Stimulated activated naive B cell treated with anti-CD40 and anti-IgM and Interleukin-4, amounts not matched to agents 10 μg/mL and 1 μg/mL and 100 μg/mL, for 72 hours (primary cell): ENCODE results near the gene GTPBP3.

Experiments
- ATAC-seq, 2 donors: fragments of 150-1000 bp; cut with Tn5 transposase; replicated peaks; 2 replicates each; pipeline ENCODE4 v1.10.0; 2021; ENCODE audit warnings: moderate library complexity in 1 of 2
- DNase-seq: peaks from one replicate; pipeline ENCODE4 v3.0.0; 2021
- H3K27ac Mint-ChIP-seq: one replicate; pipeline ENCODE4 v1.8.0; 2022; ENCODE audit warnings: mild to moderate bottlenecking, mixed read lengths
- H3K27me3 Mint-ChIP-seq, 2 donors: one replicate each; pipeline ENCODE4 v1.8.0; 2022; ENCODE audit warnings: mixed read lengths in 2 of 2
- H3K36me3 Mint-ChIP-seq, 2 donors: one replicate each; pipeline ENCODE4 v1.8.0; 2022; ENCODE audit warnings: mixed read lengths in 2 of 2, mild to moderate bottlenecking in 1 of 2
- H3K4me1 Mint-ChIP-seq, 2 donors: one replicate each; pipeline ENCODE4 v1.8.0; 2022; ENCODE audit warnings: mixed read lengths in 2 of 2, mild to moderate bottlenecking in 1 of 2
- H3K4me3 Mint-ChIP-seq, 2 donors: one replicate each; pipeline ENCODE4 v1.8.0; 2022; ENCODE audit warnings: mild to moderate bottlenecking in 2 of 2, mixed read lengths in 2 of 2, moderate library complexity in 1 of 2
- H3K9me3 Mint-ChIP-seq, 2 donors: one replicate each; pipeline ENCODE4 v1.8.0; 2022; ENCODE audit warnings: mixed read lengths in 2 of 2, mild to moderate bottlenecking in 1 of 2

GTPBP3 gene

GRCh38 chr19:17338433-17339078, 1.2 kb downstream of the GTPBP3 start:
- Mint-ChIP-seq H3K27ac (no peak overlapping the region), H3K9me3 (no peaks in the 10 kb centered on the region), H3K27me3 (no peaks in the 10 kb centered on the region), H3K4me3 (peak overlapping the region; percentile 89 to 94), H3K4me1 (peaks cover 22 to 57% of the 10 kb centered on the region in 2 donors), H3K36me3 (peaks cover 19 to 36% of the 10 kb centered on the region in 2 donors)
- no peak for ATAC-seq
- DNase-seq = no peak

DNA sequence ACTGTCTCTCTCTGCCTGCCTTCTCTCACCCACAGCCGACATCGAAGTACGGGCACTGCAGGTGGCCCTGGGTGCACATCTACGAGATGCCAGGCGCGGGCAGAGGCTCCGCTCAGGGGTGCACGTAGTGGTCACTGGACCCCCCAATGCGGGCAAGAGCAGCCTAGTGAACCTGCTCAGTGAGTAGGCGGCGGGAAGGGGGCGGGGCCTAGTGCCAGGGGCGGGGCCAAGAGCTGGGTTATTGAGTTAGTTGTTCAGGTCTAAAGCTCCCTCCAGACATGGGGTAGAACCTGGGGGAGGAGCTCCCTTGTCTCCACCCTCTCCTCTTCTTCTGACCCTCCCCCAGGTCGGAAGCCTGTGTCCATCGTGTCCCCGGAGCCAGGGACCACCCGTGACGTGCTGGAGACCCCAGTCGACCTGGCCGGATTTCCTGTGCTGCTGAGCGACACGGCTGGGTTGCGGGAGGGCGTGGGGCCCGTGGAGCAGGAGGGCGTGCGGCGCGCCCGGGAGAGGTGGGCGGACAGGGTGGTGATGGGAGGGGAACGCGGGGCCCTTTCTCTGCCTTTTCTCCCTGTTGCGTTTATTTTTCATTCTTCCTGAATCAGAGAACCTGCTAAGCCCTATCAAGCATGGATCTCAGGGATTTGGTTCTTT, 1.9 kb downstream of the GTPBP3 start:
- H3K27me3 Mint-ChIP-seq = no peaks in the 10 kb centered on the region
- DNase-seq = no peak
- no peak overlapping the region for H3K27ac Mint-ChIP-seq
- peaks cover 18 to 36% of the 10 kb centered on the region in 2 donors for H3K36me3 Mint-ChIP-seq
- no peak for ATAC-seq
- H3K4me3 Mint-ChIP-seq = peak overlapping the region; percentile 65 to 94
- no peaks in the 10 kb centered on the region for H3K9me3 Mint-ChIP-seq
- H3K4me1 Mint-ChIP-seq = peaks cover 19 to 51% of the 10 kb centered on the region in 2 donors

DNA sequence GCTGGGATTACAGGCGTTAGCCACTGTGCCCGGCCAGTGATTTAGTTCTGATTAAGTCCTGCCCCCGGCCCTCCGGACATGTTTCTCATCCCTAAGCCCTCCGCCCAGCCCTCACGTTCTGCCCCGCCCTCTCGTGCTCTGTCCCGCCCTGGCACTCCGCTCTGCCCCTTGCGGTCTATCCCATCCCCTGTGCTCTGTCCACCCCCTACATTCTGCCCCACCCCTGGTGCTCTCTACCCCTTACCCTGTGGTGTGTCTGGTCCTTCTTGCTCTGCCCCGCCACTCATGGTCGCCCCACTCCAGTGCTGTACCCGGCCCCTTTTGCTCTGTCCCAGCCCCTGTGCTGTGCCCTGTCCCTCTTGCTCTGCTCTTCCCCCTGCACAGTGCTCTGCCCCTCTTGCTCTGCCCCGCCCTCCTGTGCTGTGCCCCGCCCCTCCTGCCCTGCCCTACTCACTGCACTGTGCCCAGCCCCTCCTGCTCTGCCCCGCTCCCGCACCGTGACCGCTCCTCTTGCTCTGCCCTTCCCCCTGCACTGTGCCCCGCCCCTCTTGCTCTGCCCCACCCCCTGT, 3.0 kb downstream of the GTPBP3 start:
- peaks cover 13 to 40% of the 10 kb centered on the region in 2 donors for H3K4me1 Mint-ChIP-seq
- no peak overlapping the region for H3K4me3 Mint-ChIP-seq
- H3K36me3 Mint-ChIP-seq = peaks cover 18 to 43% of the 10 kb centered on the region in 2 donors
- H3K9me3 Mint-ChIP-seq = no peaks in the 10 kb centered on the region
- H3K27ac Mint-ChIP-seq = no peak overlapping the region
- DNase-seq (no peak), ATAC-seq (no peak)
- no peaks in the 10 kb centered on the region for H3K27me3 Mint-ChIP-seq

GRCh38 chr19:17340871-17341357, 3.6 kb downstream of the GTPBP3 start:
- peaks cover 18 to 43% of the 10 kb centered on the region in 2 donors for H3K36me3 Mint-ChIP-seq
- H3K4me3 Mint-ChIP-seq = no peak overlapping the region
- H3K27ac Mint-ChIP-seq = no peak overlapping the region
- no peaks in the 10 kb centered on the region for H3K27me3 Mint-ChIP-seq
- no peaks in the 10 kb centered on the region for H3K9me3 Mint-ChIP-seq
- no peak for DNase-seq
- ATAC-seq = no peak
- H3K4me1 Mint-ChIP-seq = peaks cover 13 to 41% of the 10 kb centered on the region in 2 donors

DNA sequence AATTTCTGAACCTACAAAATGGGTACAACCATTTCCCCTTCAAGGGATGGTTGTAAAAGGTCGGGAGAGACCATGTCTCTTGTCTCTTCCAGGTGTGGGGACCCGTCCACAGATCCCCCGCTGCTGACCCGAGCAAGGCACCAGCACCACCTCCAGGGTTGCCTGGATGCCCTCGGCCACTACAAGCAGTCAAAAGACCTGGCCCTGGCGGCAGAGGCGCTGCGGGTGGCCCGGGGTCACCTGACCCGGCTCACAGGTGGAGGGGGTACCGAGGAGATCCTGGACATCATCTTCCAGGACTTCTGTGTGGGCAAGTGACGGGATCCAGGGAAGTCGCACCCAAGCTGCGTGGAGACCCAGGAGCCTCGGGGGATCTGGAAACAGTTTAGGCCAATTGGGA, 4.0 kb downstream of the GTPBP3 start:
- DNase-seq (no peak), ATAC-seq (no peak)
- H3K9me3 Mint-ChIP-seq = no peaks in the 10 kb centered on the region
- peaks cover 17 to 41% of the 10 kb centered on the region in 2 donors for H3K4me1 Mint-ChIP-seq
- H3K27ac Mint-ChIP-seq = no peak overlapping the region
- peaks cover 0 to under 1% of the 10 kb centered on the region in 2 donors for H3K27me3 Mint-ChIP-seq
- H3K4me3 Mint-ChIP-seq = no peak overlapping the region
- H3K36me3 Mint-ChIP-seq = peaks cover 19 to 43% of the 10 kb centered on the region in 2 donors

- Mint-ChIP-seq H3K27me3 (peaks cover 0 to 5% of the 10 kb centered on the region in 2 donors), H3K36me3 (peaks cover 16 to 43% of the 10 kb centered on the region in 2 donors), H3K4me3 (no peak overlapping the region), H3K27ac (no peak overlapping the region), H3K9me3 (no peaks in the 10 kb centered on the region), H3K4me1 (peaks cover 18 to 41% of the 10 kb centered on the region in 2 donors)
- DNase-seq = no peak
- no peak for ATAC-seq
Measured at GRCh38 chr19:17341845-17342244, 4.5 kb downstream of the GTPBP3 start.

- H3K4me3 Mint-ChIP-seq = peak overlapping the region in 1 of 2 donors; percentile 50
- ATAC-seq (peak; percentile 96 to 98), DNase-seq (peak; percentile 63)
- H3K27ac Mint-ChIP-seq = peak overlapping the region; percentile 6
- H3K4me1 Mint-ChIP-seq = peaks cover 8 to 30% of the 10 kb centered on the region in 2 donors
- H3K36me3 Mint-ChIP-seq = peaks cover 10 to 20% of the 10 kb centered on the region in 2 donors
- peaks cover 19 to 43% of the 10 kb centered on the region in 2 donors for H3K27me3 Mint-ChIP-seq
- H3K9me3 Mint-ChIP-seq = no peaks in the 10 kb centered on the region
Measured at GRCh38 chr19:17346109-17346671, 8.8 kb downstream of the GTPBP3 start.

GRCh38 chr19:17347361-17347760, 10.0 kb downstream of the GTPBP3 start:
- Mint-ChIP-seq H3K27me3 (peaks cover 29 to 54% of the 10 kb centered on the region in 2 donors), H3K4me3 (no peak overlapping the region), H3K36me3 (peaks cover 2 to 15% of the 10 kb centered on the region in 2 donors), H3K9me3 (no peaks in the 10 kb centered on the region), H3K27ac (no peak overlapping the region), H3K4me1 (peaks cover 9 to 32% of the 10 kb centered on the region in 2 donors)
- no peak for DNase-seq
- no peak for ATAC-seq

- Mint-ChIP-seq H3K36me3 (peaks cover 2 to 12% of the 10 kb centered on the region in 2 donors), H3K27me3 (peaks cover 34 to 60% of the 10 kb centered on the region in 2 donors), H3K27ac (no peak overlapping the region), H3K4me1 (peaks cover 9 to 32% of the 10 kb centered on the region in 2 donors), H3K4me3 (no peak overlapping the region), H3K9me3 (no peaks in the 10 kb centered on the region)
- ATAC-seq (no peak), DNase-seq (no peak)
Measured at GRCh38 chr19:17347877-17348276, 10.5 kb downstream of the GTPBP3 start.

DNA sequence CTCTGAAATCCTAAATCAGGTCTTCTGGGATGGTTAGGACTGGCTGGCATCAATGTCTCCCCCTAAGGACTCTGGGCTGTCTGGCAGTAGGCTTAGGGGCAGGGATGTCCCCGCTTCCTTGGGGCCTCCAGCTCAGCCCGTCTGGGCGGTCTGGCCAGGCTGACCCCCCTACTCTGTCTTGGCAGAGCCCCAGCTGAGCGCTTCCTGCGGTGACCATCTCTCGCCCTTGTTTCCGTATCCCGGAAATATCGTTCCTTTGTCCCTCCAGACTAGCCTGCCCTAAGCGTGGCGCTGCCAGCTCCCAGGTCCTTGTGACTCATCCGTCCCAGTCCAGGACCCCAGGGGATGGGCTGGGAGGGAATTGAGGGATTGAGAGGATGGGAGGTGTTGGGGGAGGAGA, 11.3 kb downstream of the GTPBP3 start:
- Mint-ChIP-seq H3K27ac (no peak overlapping the region), H3K9me3 (no peaks in the 10 kb centered on the region), H3K36me3 (peaks cover 2 to 10% of the 10 kb centered on the region in 2 donors), H3K27me3 (peaks cover 42 to 68% of the 10 kb centered on the region in 2 donors), H3K4me3 (no peak overlapping the region), H3K4me1 (peaks cover 9 to 32% of the 10 kb centered on the region in 2 donors)
- ATAC-seq (no peak), DNase-seq (no peak)

DNA sequence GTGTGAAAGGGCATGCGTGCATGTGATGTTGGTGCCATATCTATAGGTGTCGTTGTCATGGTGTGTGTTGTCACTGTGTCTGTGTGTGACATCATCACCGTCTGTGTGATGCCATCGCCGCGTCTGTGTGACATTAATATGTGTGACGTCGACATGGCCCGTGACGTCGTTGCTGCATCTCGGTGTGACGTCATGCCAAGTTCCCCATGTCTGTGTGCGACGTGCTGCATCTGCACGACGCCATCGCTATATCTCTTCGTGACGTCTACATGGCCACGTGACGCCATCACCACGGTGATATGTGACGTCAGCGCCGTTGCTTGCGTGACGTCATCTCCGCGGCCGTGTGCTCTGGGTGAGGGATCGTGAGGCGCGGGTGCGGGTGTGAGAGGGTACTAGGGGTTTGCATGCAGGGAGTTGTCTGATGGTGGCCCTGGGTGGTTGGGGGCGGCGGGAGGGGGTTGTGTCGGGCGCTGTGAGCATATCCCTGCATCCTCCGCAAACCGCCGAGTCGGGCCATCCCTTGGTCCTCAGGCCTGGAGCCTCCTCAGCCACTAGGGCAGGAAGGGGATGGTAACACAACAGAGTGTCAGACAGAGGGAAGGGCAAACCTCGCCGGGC, 14.6 kb downstream of the GTPBP3 start:
- Mint-ChIP-seq H3K9me3 (no peaks in the 10 kb centered on the region), H3K36me3 (no peaks in the 10 kb centered on the region), H3K4me3 (no peak overlapping the region), H3K27me3 (peaks cover 46 to 67% of the 10 kb centered on the region in 2 donors), H3K27ac (no peak overlapping the region), H3K4me1 (peaks cover 4 to 21% of the 10 kb centered on the region in 2 donors)
- DNase-seq (no peak), ATAC-seq (no peak)

DNA sequence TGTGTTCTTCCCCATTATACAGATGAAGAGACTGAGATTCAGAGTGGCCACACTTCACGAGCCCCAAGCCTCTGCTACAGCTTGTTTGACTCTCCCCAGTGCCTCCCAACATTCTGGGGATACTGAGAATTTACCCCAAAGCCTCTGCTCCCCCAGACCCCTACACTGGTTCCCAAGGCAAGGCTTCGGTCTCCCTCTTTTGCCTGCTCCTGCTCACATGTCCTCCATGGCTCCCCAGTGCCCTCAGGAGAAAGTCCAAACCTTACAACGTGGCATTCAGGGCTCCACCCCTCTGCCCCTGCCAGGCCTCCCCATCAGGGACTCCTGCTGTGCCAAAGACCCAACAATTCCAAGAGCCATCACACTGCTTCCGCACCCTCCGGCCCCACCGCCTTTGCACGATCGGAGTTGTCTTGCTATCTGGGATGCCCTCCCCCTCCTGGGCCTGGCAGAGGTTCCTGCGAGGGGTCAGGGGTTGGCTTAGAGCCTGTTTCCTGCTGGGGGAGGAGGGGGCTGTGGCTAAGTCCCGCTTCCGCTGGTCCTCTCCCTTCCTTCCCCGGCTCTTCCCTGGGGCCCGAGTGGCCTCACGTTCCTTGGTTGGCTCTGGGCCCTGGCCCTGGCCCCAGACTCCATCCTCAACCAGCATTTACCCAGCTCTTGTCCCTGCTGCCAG, 15.4 kb downstream of the GTPBP3 start:
- Mint-ChIP-seq H3K27ac (no peak overlapping the region), H3K9me3 (no peaks in the 10 kb centered on the region), H3K4me3 (no peak overlapping the region), H3K36me3 (no peaks in the 10 kb centered on the region), H3K4me1 (peaks cover 4 to 13% of the 10 kb centered on the region in 2 donors), H3K27me3 (peaks cover 44 to 59% of the 10 kb centered on the region in 2 donors)
- ATAC-seq (no peak), DNase-seq (no peak)

DNA sequence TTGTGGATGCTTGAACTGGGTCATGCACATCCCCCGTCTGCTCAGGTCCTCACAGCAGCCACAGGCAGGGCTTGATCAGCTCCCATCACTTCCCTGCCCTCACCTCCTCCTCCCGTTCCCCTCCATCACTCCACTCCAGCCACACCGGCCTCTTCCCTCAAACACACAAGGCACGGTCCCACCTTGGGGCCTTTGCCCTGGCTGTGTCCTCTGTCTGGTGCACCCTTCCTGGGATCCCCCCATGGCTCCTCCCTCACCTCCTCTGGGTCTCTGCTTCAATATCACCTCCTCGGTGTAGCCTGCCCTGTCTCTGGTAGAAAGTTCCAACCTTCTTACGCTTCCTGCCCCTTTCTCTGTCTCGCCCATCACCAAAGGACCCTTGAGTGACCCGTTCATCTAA, 16.0 kb downstream of the GTPBP3 start:
- DNase-seq = no peak
- peak overlapping the region; percentile 3 for H3K27ac Mint-ChIP-seq
- H3K4me3 Mint-ChIP-seq = no peak overlapping the region
- peaks cover 4 to 10% of the 10 kb centered on the region in 2 donors for H3K4me1 Mint-ChIP-seq
- H3K9me3 Mint-ChIP-seq = no peaks in the 10 kb centered on the region
- no peak for ATAC-seq
- peaks cover 41 to 53% of the 10 kb centered on the region in 2 donors for H3K27me3 Mint-ChIP-seq
- H3K36me3 Mint-ChIP-seq = no peaks in the 10 kb centered on the region
